Measurements from ENCODE around the gene GLI2.

- TF ChIP-seq, protein P1, sequence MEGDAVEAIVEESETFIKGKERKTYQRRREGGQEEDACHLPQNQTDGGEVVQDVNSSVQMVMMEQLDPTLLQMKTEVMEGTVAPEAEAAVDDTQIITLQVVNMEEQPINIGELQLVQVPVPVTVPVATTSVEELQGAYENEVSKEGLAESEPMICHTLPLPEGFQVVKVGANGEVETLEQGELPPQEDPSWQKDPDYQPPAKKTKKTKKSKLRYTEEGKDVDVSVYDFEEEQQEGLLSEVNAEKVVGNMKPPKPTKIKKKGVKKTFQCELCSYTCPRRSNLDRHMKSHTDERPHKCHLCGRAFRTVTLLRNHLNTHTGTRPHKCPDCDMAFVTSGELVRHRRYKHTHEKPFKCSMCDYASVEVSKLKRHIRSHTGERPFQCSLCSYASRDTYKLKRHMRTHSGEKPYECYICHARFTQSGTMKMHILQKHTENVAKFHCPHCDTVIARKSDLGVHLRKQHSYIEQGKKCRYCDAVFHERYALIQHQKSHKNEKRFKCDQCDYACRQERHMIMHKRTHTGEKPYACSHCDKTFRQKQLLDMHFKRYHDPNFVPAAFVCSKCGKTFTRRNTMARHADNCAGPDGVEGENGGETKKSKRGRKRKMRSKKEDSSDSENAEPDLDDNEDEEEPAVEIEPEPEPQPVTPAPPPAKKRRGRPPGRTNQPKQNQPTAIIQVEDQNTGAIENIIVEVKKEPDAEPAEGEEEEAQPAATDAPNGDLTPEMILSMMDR (IDR thresholded peaks at IDR 0.05), result no peak
- no peak for TF ChIP-seq POLR2A (IDR thresholded peaks at IDR 0.05)
Measured at GRCh38 chr2:120709608-120710041, 26.0 kb upstream of the GLI2 start.

All from ovary (tissue), 3 donors.